SK-N-SH (cell line): Measurements from ENCODE around the gene DLEU7. TPM values are rescaled to one million over a fixed set of nuclear protein-coding genes. Genes with fewer than 3 reads are reported as not detected.

ENCODE experiments used
- CTCF ChIA-PET: fragments of 300-600, 350-600 bp; formaldehyde crosslinking; extraction: SDS; loops from one replicate; lab custom pipeline; 2021; lab: Yijun Ruan, JAX
- POLR2A ChIA-PET: fragments of 350-600 bp; sonication (Branson Sonifier 250); formaldehyde crosslinking; extraction: SDS; loops from one replicate; lab custom pipeline; 2020; ENCODE audit warnings: antibody characterized with exemption, inconsistent platforms; lab: Yijun Ruan, JAX
- DNase-seq: peaks from one replicate; pipeline ENCODE4 v3.0.0; 2012
- H2AFZ ChIP-seq: fragments of 200-600 bp; sonication (generic); 2 replicates; pipeline ENCODE4 v1.8.1; 2016; ENCODE audit warnings: antibody characterized with exemption, mild to moderate bottlenecking, low read depth
- H3F3A ChIP-seq: fragments of 200-600 bp; sonication (generic); replicated peaks from 2 replicates; pipeline ENCODE3; 2016; ENCODE audit warnings: antibody characterized with exemption, mild to moderate bottlenecking; ENCODE audit not compliant: insufficient read depth
- H3K27ac ChIP-seq, 2 experiments: fragments of 200-500 bp in 1 of 2; fragments of 200-600 bp in 1 of 2; sonication (Bioruptor generic) in 1 of 2; sonication (generic), shearing (Covaris generic) in 1 of 2; 2 replicates each; pipeline versions ENCODE4 v1.5.1 to v1.6.1; 2014 to 2016; ENCODE audit warnings: low read depth in 2 of 2, inconsistent platforms in 1 of 2, low read length in 1 of 2, mild to moderate bottlenecking in 1 of 2, mixed read lengths in 1 of 2
- H3K27me3 ChIP-seq: fragments of 200-600 bp; sonication (generic), shearing (Covaris generic); 2 replicates; pipeline ENCODE4 v1.6.1; 2016; ENCODE audit warnings: mixed run types; ENCODE audit not compliant: insufficient read depth
- H3K36me3 ChIP-seq, 2 experiments: fragments of 200-500 bp in 1 of 2; fragments of 200-600 bp in 1 of 2; sonication (Bioruptor generic) in 1 of 2; sonication (generic) in 1 of 2; replicated peaks in 1 of 2; 2 replicates each; pipeline versions ENCODE3 to v1.5.1; 2014 to 2016; ENCODE audit warnings: low read length in 1 of 2, mild to moderate bottlenecking in 1 of 2; ENCODE audit not compliant: insufficient read depth in 2 of 2, control insufficient read depth in 1 of 2
- H3K4me1 ChIP-seq, 2 experiments: fragments of 200-500 bp in 1 of 2; fragments of 200-600 bp in 1 of 2; sonication (Bioruptor generic) in 1 of 2; sonication (generic), shearing (Covaris generic) in 1 of 2; 2 replicates each; pipeline versions ENCODE4 v1.5.1 to v1.6.1; 2014 to 2016; ENCODE audit warnings: low read depth in 1 of 2, low read length in 1 of 2, mixed run types in 1 of 2; ENCODE audit not compliant: insufficient read depth in 2 of 2, control insufficient read depth in 1 of 2
- H3K4me2 ChIP-seq: fragments of 200-600 bp; sonication (generic), shearing (Covaris generic); 2 replicates; pipeline ENCODE4 v1.6.1; 2017; ENCODE audit warnings: mixed run types
- H3K4me3 ChIP-seq, 2 experiments: fragments of 200-500 bp in 1 of 2; fragments of 200-600 bp in 1 of 2; sonication (Bioruptor generic) in 1 of 2; sonication (generic), shearing (Covaris generic) in 1 of 2; 2 replicates each; pipeline versions ENCODE4 v1.5.1 to v1.8.1; 2014 to 2016; ENCODE audit warnings: low read depth in 2 of 2, inconsistent platforms in 1 of 2, low read length in 1 of 2, mild to moderate bottlenecking in 1 of 2, mixed read lengths in 1 of 2, moderate library complexity in 1 of 2
- H3K79me2 ChIP-seq: fragments of 200-600 bp; sonication (generic); 2 replicates; pipeline ENCODE4 v1.8.1; 2017; ENCODE audit warnings: mild to moderate bottlenecking; ENCODE audit not compliant: insufficient read depth
- H3K9ac ChIP-seq: fragments of 200-600 bp; sonication (generic); 2 replicates; pipeline ENCODE4 v1.6.1; 2017; ENCODE audit warnings: mixed run types
- H3K9me2 ChIP-seq: fragments of 200-600 bp; sonication (generic); 2 replicates; pipeline ENCODE4 v1.6.1; 2017; ENCODE audit warnings: mixed run types
- H3K9me3 ChIP-seq: fragments of 200-600 bp; sonication (generic); 2 replicates; pipeline ENCODE4 v1.6.1; 2017; ENCODE audit warnings: mixed run types, mild to moderate bottlenecking, moderate library complexity
- H4K20me1 ChIP-seq: fragments of 200-600 bp; sonication (generic); 2 replicates; pipeline ENCODE4 v1.6.1; 2017; ENCODE audit warnings: mild to moderate bottlenecking, mixed run types; ENCODE audit not compliant: insufficient read depth
- CTCF ChIP-seq: fragments of 200-600 bp; sonication (generic); IDR thresholded peaks from 2 replicates; pipeline ENCODE4 v1.6.1; 2017; ENCODE audit warnings: antibody characterized with exemption, mild to moderate bottlenecking, moderate library complexity
- FOSL2 ChIP-seq: IDR thresholded peaks from 2 replicates; pipeline ENCODE4 v1.4.0; 2012; ENCODE audit warnings: low read depth, mild to moderate bottlenecking, moderate library complexity, borderline replicate concordance
- GABPA ChIP-seq: IDR thresholded peaks from 2 replicates; pipeline ENCODE4 v1.4.0; 2012; ENCODE audit warnings: low read depth, mild to moderate bottlenecking
- MXI1 ChIP-seq: IDR thresholded peaks from 2 replicates; pipeline ENCODE4 v1.6.1; 2012; ENCODE audit warnings: mild to moderate bottlenecking, low read depth, low read length, improper control_type of control experiment
- NFIC ChIP-seq: IDR thresholded peaks from 2 replicates; pipeline ENCODE4 v1.4.0; 2012; ENCODE audit warnings: borderline replicate concordance
- PBX3 ChIP-seq: IDR thresholded peaks from 2 replicates; pipeline ENCODE4; 2012
- RAD21 ChIP-seq: IDR thresholded peaks from 2 replicates; pipeline ENCODE4 v1.6.1; 2012; ENCODE audit warnings: mild to moderate bottlenecking, low read length
- RCOR1 ChIP-seq: fragments of 150-350 bp; IDR thresholded peaks from 2 replicates; pipeline ENCODE4 v1.6.1; 2017; ENCODE audit warnings: antibody characterized with exemption, low read length
- REST ChIP-seq: IDR thresholded peaks from 2 replicates; pipeline ENCODE4 v1.6.1; 2012; ENCODE audit warnings: mild to moderate bottlenecking, low read depth, low read length, moderate library complexity
- RFX5 ChIP-seq: IDR thresholded peaks from 2 replicates; pipeline ENCODE4 v1.6.1; 2012; ENCODE audit warnings: mild to moderate bottlenecking, improper control_type of control experiment, low read length
- RXRA ChIP-seq: IDR thresholded peaks from 2 replicates; pipeline ENCODE4 v1.4.0; 2012; ENCODE audit warnings: low read depth, mild to moderate bottlenecking, borderline replicate concordance
- SIN3A ChIP-seq: IDR thresholded peaks from 2 replicates; pipeline ENCODE4 v1.6.1; 2012; ENCODE audit warnings: low read depth, mild to moderate bottlenecking, low read length, moderate library complexity, borderline replicate concordance
- SMC3 ChIP-seq: IDR thresholded peaks from 2 replicates; pipeline ENCODE4 v1.6.1; 2012; ENCODE audit warnings: low read depth, low read length, improper control_type of control experiment
- TAF1 ChIP-seq: IDR thresholded peaks from 2 replicates; pipeline ENCODE4 v1.6.1; 2012; ENCODE audit warnings: low read depth, mild to moderate bottlenecking, low read length, moderate library complexity, borderline replicate concordance
- TCF12 ChIP-seq: IDR thresholded peaks from 2 replicates; pipeline ENCODE4 v1.4.0; 2012
- TEAD4 ChIP-seq: IDR thresholded peaks from 2 replicates; pipeline ENCODE4 v1.4.0; 2012; ENCODE audit warnings: mild to moderate bottlenecking, borderline replicate concordance; ENCODE audit not compliant: insufficient read depth
- USF1 ChIP-seq: IDR thresholded peaks from 2 replicates; pipeline ENCODE4 v1.4.0; 2012; ENCODE audit warnings: low read depth, borderline replicate concordance
- USF2 ChIP-seq: fragments of 150-350 bp; IDR thresholded peaks from 2 replicates; pipeline ENCODE4 v1.6.1; 2017; ENCODE audit warnings: antibody characterized with exemption, low read length, low read depth, borderline replicate concordance
- WGBS: methylation state at CpG from one replicate; pipeline ENCODE4 v1.1.6; 2017; ENCODE audit warnings: low lambda C conversion rate; 5-methylcytosine and 5-hydroxymethylcytosine counted together
- polyA plus RNA-seq, 3 experiments: library from polyadenylated mRNA; depleted of rRNA; stranded (reverse); fragments of >200 nt; gene quantifications; 2 replicates each; pipeline ENCODE4 v1.2.3, GENCODE V29; 2012

The DLEU7 gene
- polyA plus RNA-seq, 1 of the 3 experiments (the other 2 are of a cell fraction) = not detected

- no peak overlapping the region for H3K27ac ChIP-seq
- H3K4me1 ChIP-seq = peaks cover 0 to 9% of the 10 kb centered on the region in 2 experiments; a peak in 2 of 4 replicates
- H3K9ac ChIP-seq = no peak overlapping the region
- WGBS = 78% methylated on average over 9 of the region's 9 CpGs
- no peaks in the 10 kb centered on the region for H4K20me1 ChIP-seq
- peaks cover 6% of the 10 kb centered on the region; the same call in 1 of the 2 replicates for H3K9me3 ChIP-seq
- no peaks in the 10 kb centered on the region for H3K79me2 ChIP-seq
- no peak for DNase-seq
- no peaks in the 10 kb centered on the region for H3F3A ChIP-seq
- ChIA-PET CTCF (interaction anchor here (1.5 to 1.6 kb wide), 2 partner anchors 10 to 20 kb away, joined by 3 to 4 read pairs; no protein-coding TSS in a partner anchor), POLR2A (no interaction called here)
- no peak overlapping the region for H3K4me3 ChIP-seq
- TF ChIP-seq RFX5 (no peak), REST (no peak), CTCF (no peak), RCOR1 (no peak), USF1 (no peak), TAF1 (no peak), RAD21 (no peak), SIN3A (no peak), PBX3 (no peak), TEAD4 (no peak), FOSL2 (no peak), RXRA (no peak), TCF12 (no peak), SMC3 (no peak), USF2 (no peak), MXI1 (no peak), GABPA (no peak), NFIC (no peak)
- H2AFZ ChIP-seq = no peak overlapping the region
- no peaks in the 10 kb centered on the region for H3K27me3 ChIP-seq
- no peaks in the 10 kb centered on the region for H3K36me3 ChIP-seq
- no peak overlapping the region for H3K4me2 ChIP-seq
- H3K9me2 ChIP-seq = no peaks in the 10 kb centered on the region
Observed at GRCh38 chr13:50780201-50781015, 63.1 kb downstream of the DLEU7 start.
